Type B pancreatic cell (in vitro differentiated cells): ENCODE data around the gene LAMC3. TPM values are rescaled to one million over a fixed set of nuclear protein-coding genes. Genes with fewer than 3 reads are reported as not detected.

Source experiments
- DNase-seq: peaks from one replicate; pipeline ENCODE4 v3.0.0; 2021; ENCODE audit warnings: mixed read lengths; ENCODE audit not compliant: unreplicated experiment; ENCODE audit errors: extremely low spot score
- H3K27ac Mint-ChIP-seq: 2 replicates; pipeline ENCODE4 v1.8.0; 2021; ENCODE audit warnings: mild to moderate bottlenecking, mixed read lengths
- H3K27me3 Mint-ChIP-seq: 2 replicates; pipeline ENCODE4 v1.8.0; 2021; ENCODE audit warnings: mixed read lengths
- H3K36me3 Mint-ChIP-seq: 2 replicates; pipeline ENCODE4 v1.8.0; 2021; ENCODE audit warnings: mixed read lengths
- H3K4me1 Mint-ChIP-seq: one replicate; pipeline ENCODE4 v1.8.0; 2021; ENCODE audit warnings: mixed read lengths; ENCODE audit not compliant: unreplicated experiment
- H3K4me3 Mint-ChIP-seq: 2 replicates; pipeline ENCODE4 v1.8.0; 2021; ENCODE audit warnings: mild to moderate bottlenecking, mixed read lengths
- H3K9me3 Mint-ChIP-seq: 2 replicates; pipeline ENCODE4 v1.8.0; 2021; ENCODE audit warnings: mixed read lengths
- CTCF ChIP-seq: fragments of 200-600 bp; sonication (generic); conservative IDR thresholded peaks from 2 replicates; pipeline ENCODE4 v1.5.0; 2021; ENCODE audit warnings: antibody characterized with exemption, mild to moderate bottlenecking
- total RNA-seq: library from RNA; stranded (reverse); gene quantifications from 2 replicates; pipeline ENCODE4 v1.2.1, GENCODE V29; 2021; ENCODE audit warnings: low replicate concordance

The LAMC3 gene
- total RNA-seq, 1 donor from 2014 or later: 7.2 TPM

GRCh38 chr9:130962418-130963316 is 46.3 kb upstream of the LAMC3 start:
- no peaks in the 10 kb centered on the region for H3K9me3 Mint-ChIP-seq
- no peaks in the 10 kb centered on the region for H3K4me1 Mint-ChIP-seq
- H3K36me3 Mint-ChIP-seq: no peaks in the 10 kb centered on the region
- no peak for TF ChIP-seq CTCF
- H3K27me3 Mint-ChIP-seq: no peaks in the 10 kb centered on the region
- H3K27ac Mint-ChIP-seq: no peak overlapping the region
- DNase-seq: no peak
- H3K4me3 Mint-ChIP-seq: no peak overlapping the region

DNA sequence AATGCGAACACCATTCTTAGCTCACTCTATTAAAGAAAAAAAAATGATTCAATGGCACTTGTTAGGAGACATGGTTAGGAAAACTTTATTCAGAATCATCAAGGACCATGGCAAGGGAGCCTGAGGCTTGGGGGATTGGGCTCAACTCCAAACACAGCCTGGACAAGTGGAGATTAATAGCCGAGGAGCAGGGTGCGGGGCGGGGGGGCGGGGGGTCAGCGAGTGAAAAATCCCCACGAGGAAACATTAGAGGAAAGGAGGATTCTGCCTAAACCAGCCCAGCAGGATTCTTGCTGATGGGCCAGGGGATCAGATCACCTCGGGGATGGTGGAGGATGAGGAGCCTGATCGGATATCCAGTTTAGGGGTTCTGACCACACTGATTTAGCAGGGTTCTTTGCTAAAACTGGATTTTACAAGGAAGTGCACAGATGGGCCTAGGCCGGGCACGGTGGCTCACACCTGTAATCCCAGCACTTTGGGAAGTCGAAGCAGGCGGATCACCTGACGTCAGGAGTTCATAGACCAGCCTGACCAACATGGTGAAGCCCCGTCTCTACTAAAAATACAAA is 45.6 kb upstream of the LAMC3 start:
- TF ChIP-seq CTCF: no peak
- Mint-ChIP-seq H3K9me3 (no peaks in the 10 kb centered on the region), H3K4me3 (no peak overlapping the region), H3K36me3 (no peaks in the 10 kb centered on the region), H3K4me1 (no peaks in the 10 kb centered on the region), H3K27me3 (no peaks in the 10 kb centered on the region), H3K27ac (no peak overlapping the region)
- no peak for DNase-seq

DNA sequence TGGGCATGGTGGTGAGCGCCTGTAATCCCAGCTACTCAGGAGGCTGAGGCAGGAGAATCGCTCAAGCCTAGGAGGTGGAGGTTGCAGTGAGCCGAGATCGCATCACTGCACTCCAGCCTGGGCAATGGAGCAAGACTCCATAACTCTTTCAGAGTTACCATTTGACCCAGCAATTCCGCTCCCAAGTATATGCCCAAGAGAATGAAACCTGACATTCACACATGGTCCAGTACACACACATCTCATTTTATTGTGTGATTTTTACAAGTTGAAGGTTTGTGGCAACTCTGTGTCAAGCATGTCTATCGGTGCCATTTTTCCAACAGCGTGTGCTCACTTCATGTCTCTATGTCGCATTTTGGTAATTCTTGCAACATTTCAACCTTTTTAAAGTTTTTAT is 45.1 kb upstream of the LAMC3 start:
- Mint-ChIP-seq H3K36me3 (no peaks in the 10 kb centered on the region), H3K27me3 (no peaks in the 10 kb centered on the region), H3K4me3 (no peak overlapping the region), H3K27ac (no peak overlapping the region), H3K9me3 (no peaks in the 10 kb centered on the region), H3K4me1 (no peaks in the 10 kb centered on the region)
- no peak for TF ChIP-seq CTCF
- no peak for DNase-seq

DNA sequence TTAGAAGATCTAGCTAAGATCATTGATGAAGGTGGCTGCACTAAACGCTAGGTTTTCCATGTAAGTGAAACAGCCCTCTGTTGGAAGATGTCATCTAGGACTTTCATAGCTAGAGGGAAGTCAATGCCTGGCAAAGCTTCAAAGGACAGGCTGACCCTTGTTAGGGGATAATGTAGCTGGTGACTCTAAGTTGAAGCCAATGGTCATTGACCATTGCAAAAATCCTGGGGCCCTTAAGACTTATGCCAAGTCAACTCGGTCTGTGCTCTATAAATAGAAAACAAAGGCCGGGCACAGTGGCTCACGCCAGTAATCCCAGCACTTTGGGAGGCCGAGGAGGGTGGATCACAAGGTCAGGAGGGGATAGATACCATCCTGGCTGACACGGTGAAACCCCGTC is 43.3 kb upstream of the LAMC3 start:
- H3K9me3 Mint-ChIP-seq: no peaks in the 10 kb centered on the region
- H3K4me3 Mint-ChIP-seq: no peak overlapping the region
- no peak for TF ChIP-seq CTCF
- no peak for DNase-seq
- no peaks in the 10 kb centered on the region for H3K36me3 Mint-ChIP-seq
- H3K4me1 Mint-ChIP-seq: no peaks in the 10 kb centered on the region
- no peaks in the 10 kb centered on the region for H3K27me3 Mint-ChIP-seq
- H3K27ac Mint-ChIP-seq: no peak overlapping the region

DNA sequence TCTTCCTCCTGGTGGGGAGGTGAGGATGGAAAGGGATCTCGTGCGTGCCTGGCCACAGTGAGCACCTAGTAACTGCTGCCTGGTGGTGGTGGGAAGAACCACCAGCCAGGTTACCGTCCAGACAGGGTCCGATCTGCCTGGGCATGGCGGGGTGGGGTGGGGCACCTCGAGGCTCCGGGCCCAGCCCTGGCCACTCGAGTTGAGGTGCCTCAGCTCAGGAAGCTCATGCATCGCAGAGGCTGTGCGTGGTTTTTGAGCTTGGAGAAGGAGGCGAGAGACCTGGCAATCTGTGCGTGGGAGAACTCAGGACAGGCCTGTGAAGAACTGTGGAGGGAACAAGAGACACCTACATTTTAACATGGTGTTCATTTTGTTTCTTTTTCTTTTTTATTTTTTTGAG is 38.9 kb upstream of the LAMC3 start:
- peaks cover 23% of the 10 kb centered on the region for H3K27me3 Mint-ChIP-seq
- TF ChIP-seq CTCF: no peak
- peaks cover 5% of the 10 kb centered on the region for H3K4me1 Mint-ChIP-seq
- H3K27ac Mint-ChIP-seq: no peak overlapping the region
- H3K36me3 Mint-ChIP-seq: no peaks in the 10 kb centered on the region
- no peak overlapping the region for H3K4me3 Mint-ChIP-seq
- no peaks in the 10 kb centered on the region for H3K9me3 Mint-ChIP-seq
- no peak for DNase-seq
